Measurements from ENCODE around the gene JAK2. TPM values are rescaled to one million over a fixed set of nuclear protein-coding genes. Genes with fewer than 3 reads are reported as not detected.

JAK2 gene
- total RNA-seq, 4 donors from 2014 or later: 23.7 to 39.6 (median 37.8) TPM

GRCh38 chr9:4994166-4994890, 9.3 kb downstream of the JAK2 start:
- no peak overlapping the region for H3K27ac ChIP-seq
- no peak for DNase-seq (ENCODE audit: low spot score in 2 of 2)
- peaks cover 0 to 51% (median 9%) of the 10 kb centered on the region in 3 donors for H3K36me3 ChIP-seq
- peaks cover 0 to 6% (median 0%) of the 10 kb centered on the region in 4 donors for H3K9me3 ChIP-seq
- no peaks in the 10 kb centered on the region for H3K27me3 ChIP-seq
- H3K4me3 ChIP-seq: no peak overlapping the region
- TF ChIP-seq EP300 (IDR thresholded peaks at IDR 0.05): no peak
- TF ChIP-seq POLR2A (IDR thresholded peaks at IDR 0.05): no peak
- TF ChIP-seq CTCF (IDR thresholded peaks at IDR 0.05): no peak
- 69 to 76% methylated on average over 4 of the region's 4 CpGs for WGBS, 2 donors
- peaks cover 0 to 17% (median 2%) of the 10 kb centered on the region in 4 donors for H3K4me1 ChIP-seq

- TF ChIP-seq POLR2A (IDR thresholded peaks at IDR 0.05) (no peak), EP300 (IDR thresholded peaks at IDR 0.05) (no peak), CTCF (IDR thresholded peaks at IDR 0.05) (no peak)
- WGBS, 2 donors: 90 to 95% methylated on average over 3 of the region's 3 CpGs
- no peak overlapping the region for H3K27ac ChIP-seq
- H3K4me3 ChIP-seq: no peak overlapping the region
- DNase-seq (ENCODE audit: low spot score in 2 of 2): no peak
- peaks cover 0 to 27% (median 3%) of the 10 kb centered on the region in 4 donors for H3K9me3 ChIP-seq
- H3K27me3 ChIP-seq: no peaks in the 10 kb centered on the region
- peaks cover 0 to 10% (median 2%) of the 10 kb centered on the region in 4 donors for H3K4me1 ChIP-seq
- H3K36me3 ChIP-seq: peaks cover 0 to 63% (median 7%) of the 10 kb centered on the region in 3 donors
Observed at GRCh38 chr9:4997196-4997595, 12.1 kb downstream of the JAK2 start.

GRCh38 chr9:4997631-4998030, 12.6 kb downstream of the JAK2 start:
- Histone ChIP-seq H3K27me3 (no peaks in the 10 kb centered on the region), H3K9me3 (peaks cover 0 to 30% (median 3%) of the 10 kb centered on the region in 4 donors), H3K4me1 (peaks cover 0 to 10% (median 2%) of the 10 kb centered on the region in 4 donors), H3K4me3 (no peak overlapping the region), H3K27ac (no peak overlapping the region), H3K36me3 (peaks cover 0 to 61% (median 3%) of the 10 kb centered on the region in 3 donors)
- TF ChIP-seq EP300 (IDR thresholded peaks at IDR 0.05) (no peak), POLR2A (IDR thresholded peaks at IDR 0.05) (no peak), CTCF (IDR thresholded peaks at IDR 0.05) (no peak)
- DNase-seq (ENCODE audit: low spot score in 2 of 2): no peak

- Histone ChIP-seq H3K9me3 (peaks cover 0 to 41% (median 6%) of the 10 kb centered on the region in 4 donors), H3K27ac (no peak overlapping the region), H3K27me3 (no peaks in the 10 kb centered on the region), H3K4me3 (no peak overlapping the region), H3K36me3 (peaks cover 0 to 61% (median 0%) of the 10 kb centered on the region in 3 donors), H3K4me1 (no peaks in the 10 kb centered on the region)
- no peak for TF ChIP-seq EP300 (IDR thresholded peaks at IDR 0.05)
- no peak for TF ChIP-seq POLR2A (IDR thresholded peaks at IDR 0.05)
- TF ChIP-seq CTCF (IDR thresholded peaks at IDR 0.05): no peak
- 55 to 73% methylated on average over 1 of the region's 1 CpG for WGBS, 2 donors
- DNase-seq (ENCODE audit: low spot score in 2 of 2): no peak
Observed at GRCh38 chr9:5002811-5003210, 17.7 kb downstream of the JAK2 start.

GRCh38 chr9:5004481-5004880, 19.4 kb downstream of the JAK2 start:
- no peak for DNase-seq (ENCODE audit: low spot score in 2 of 2)
- peaks cover 0 to 39% (median 6%) of the 10 kb centered on the region in 4 donors for H3K9me3 ChIP-seq
- H3K27me3 ChIP-seq: no peaks in the 10 kb centered on the region
- peaks cover 0 to 47% (median 0%) of the 10 kb centered on the region in 3 donors for H3K36me3 ChIP-seq
- TF ChIP-seq CTCF (IDR thresholded peaks at IDR 0.05): no peak
- TF ChIP-seq POLR2A (IDR thresholded peaks at IDR 0.05): no peak
- TF ChIP-seq EP300 (IDR thresholded peaks at IDR 0.05): no peak
- no peak overlapping the region for H3K4me3 ChIP-seq
- H3K27ac ChIP-seq: no peak overlapping the region
- peaks cover 0 to 12% (median 0%) of the 10 kb centered on the region in 4 donors for H3K4me1 ChIP-seq

Data from tibial nerve (tissue), 4 donors.